IgD-negative memory B cell (primary cell): ENCODE results near the gene PHLDA2. TPM values are rescaled to one million over a fixed set of nuclear protein-coding genes. Genes with fewer than 3 reads are reported as not detected.
"Not testable (repeated sequence)": the region's sequence is repeated elsewhere in the genome, so short reads cannot be mapped to it uniquely, and the experiment has no call there.

ENCODE experiments used
- H3K27ac Mint-ChIP-seq, 3 donors: one replicate each; pipeline ENCODE4 v1.8.0; 2020 to 2022; ENCODE audit warnings: mild to moderate bottlenecking in 3 of 3, mixed read lengths in 3 of 3, moderate library complexity in 1 of 3
- H3K27me3 Mint-ChIP-seq: one replicate; pipeline ENCODE4 v1.8.0; 2021; ENCODE audit warnings: mixed read lengths
- H3K36me3 Mint-ChIP-seq: one replicate; pipeline ENCODE4 v1.8.0; 2020; ENCODE audit warnings: mild to moderate bottlenecking, mixed read lengths
- H3K4me1 Mint-ChIP-seq, 3 donors: one replicate each; pipeline ENCODE4 v1.8.0; 2020 to 2022; ENCODE audit warnings: mixed read lengths in 3 of 3, mild to moderate bottlenecking in 1 of 3
- H3K4me3 Mint-ChIP-seq, 4 donors: one replicate each; pipeline ENCODE4 v1.8.0; 2020 to 2022; ENCODE audit warnings: mild to moderate bottlenecking in 4 of 4, mixed read lengths in 4 of 4, moderate library complexity in 3 of 4
- H3K9me3 Mint-ChIP-seq, 3 donors: one replicate each; pipeline ENCODE4 v1.8.0; 2020 to 2021; ENCODE audit warnings: mixed read lengths in 3 of 3, mild to moderate bottlenecking in 1 of 3
- polyA plus RNA-seq: library from polyadenylated mRNA; unstranded; fragments of 300-500 nt; fragmentation: Illumina TruSeq; gene quantifications from one replicate; pipeline ENCODE4 v1.2.3, GENCODE V29; 2021

PHLDA2 gene
- polyA plus RNA-seq, 1 donor from 2014 or later, result not detected

GRCh38 chr11:2916114-2916891, 12.9 kb downstream of the PHLDA2 start:
- no peak overlapping the region for H3K27ac Mint-ChIP-seq
- no peak overlapping the region for H3K4me3 Mint-ChIP-seq
- peaks cover 5 to 15% (median 13%) of the 10 kb centered on the region in 3 donors for H3K4me1 Mint-ChIP-seq
- H3K27me3 Mint-ChIP-seq, result no peaks in the 10 kb centered on the region
- no peaks in the 10 kb centered on the region for H3K9me3 Mint-ChIP-seq
- H3K36me3 Mint-ChIP-seq, result no peaks in the 10 kb centered on the region

DNA sequence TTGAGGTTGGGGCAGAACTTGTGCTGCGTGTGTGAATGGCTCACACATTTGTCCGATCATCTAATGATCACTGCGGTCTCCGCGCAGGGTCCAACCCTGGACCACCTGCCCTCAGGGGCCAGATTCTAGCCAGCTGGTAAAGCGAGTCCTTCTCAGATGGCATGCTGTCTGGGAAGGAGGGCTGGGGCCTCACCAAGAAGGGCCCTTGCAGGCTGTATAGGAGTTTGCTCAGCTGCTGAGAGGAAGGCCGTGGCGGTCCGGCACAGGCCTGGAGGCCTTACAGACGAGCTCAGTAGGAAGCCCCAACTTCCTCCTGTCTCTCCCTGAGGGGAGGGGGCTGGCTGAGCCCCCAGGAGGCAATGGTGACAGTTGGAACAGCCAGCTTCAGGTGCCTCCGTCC, 13.7 kb downstream of the PHLDA2 start:
- Mint-ChIP-seq H3K4me3 (no peak overlapping the region), H3K27ac (no peak overlapping the region), H3K9me3 (no peaks in the 10 kb centered on the region), H3K36me3 (no peaks in the 10 kb centered on the region), H3K4me1 (peaks cover 5 to 15% (median 13%) of the 10 kb centered on the region in 3 donors), H3K27me3 (no peaks in the 10 kb centered on the region)

- Mint-ChIP-seq H3K4me3 (peak overlapping the region in 1 of 4 donors; percentile 73), H3K27me3 (peaks cover 3% of the 10 kb centered on the region), H3K36me3 (no peaks in the 10 kb centered on the region), H3K9me3 (no peaks in the 10 kb centered on the region), H3K4me1 (peaks cover 5 to 13% (median 11%) of the 10 kb centered on the region in 3 donors), H3K27ac (no peak overlapping the region)
Observed at GRCh38 chr11:2914455-2915195, 14.6 kb downstream of the PHLDA2 start.

DNA sequence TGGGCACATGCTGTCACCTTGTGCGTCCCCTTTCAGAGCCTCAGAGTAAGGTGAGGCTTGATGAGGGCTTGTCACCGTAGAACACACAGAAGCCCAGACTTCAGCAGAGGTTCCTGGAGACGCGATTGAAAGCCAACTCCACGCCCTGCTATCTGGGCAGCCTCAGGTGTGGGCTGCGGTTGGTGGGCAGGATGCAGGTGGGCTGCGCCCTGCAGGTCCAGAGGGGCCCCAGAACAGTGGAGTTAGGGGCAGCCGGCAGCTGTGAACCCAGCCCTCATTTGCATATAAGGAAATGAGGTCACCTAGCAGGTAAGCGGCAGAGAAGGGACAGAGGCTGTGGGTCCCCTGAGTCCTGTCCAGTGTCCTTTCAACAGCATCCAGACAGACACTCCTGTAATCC, 15.4 kb downstream of the PHLDA2 start:
- Mint-ChIP-seq H3K9me3 (no peaks in the 10 kb centered on the region), H3K4me3 (peak overlapping the region in 1 of 4 donors; percentile 83), H3K27ac (peak overlapping the region in 1 of 3 donors; percentile 29), H3K27me3 (peaks cover 3% of the 10 kb centered on the region), H3K4me1 (peaks cover 5 to 13% (median 11%) of the 10 kb centered on the region in 3 donors), H3K36me3 (no peaks in the 10 kb centered on the region)

GRCh38 chr11:2913019-2913431, 16.2 kb downstream of the PHLDA2 start:
- H3K4me1 Mint-ChIP-seq, result peaks cover 5 to 13% (median 11%) of the 10 kb centered on the region in 3 donors

GRCh38 chr11:2912498-2912897, 16.7 kb downstream of the PHLDA2 start:
- Mint-ChIP-seq H3K36me3 (no peaks in the 10 kb centered on the region), H3K27ac (no peak overlapping the region), H3K4me3 (no peak overlapping the region), H3K4me1 (peaks cover 5 to 13% (median 11%) of the 10 kb centered on the region in 3 donors), H3K27me3 (peaks cover 3% of the 10 kb centered on the region), H3K9me3 (no peaks in the 10 kb centered on the region)

More at GRCh38 chr11:2913019-2913431, 16.2 kb downstream of the PHLDA2 start:
- no peak overlapping the region for H3K27ac Mint-ChIP-seq
- H3K4me3 Mint-ChIP-seq, result peak overlapping the region in 1 of 4 donors; percentile 51
- H3K27me3 Mint-ChIP-seq, result peaks cover 3% of the 10 kb centered on the region
- H3K9me3 Mint-ChIP-seq, result no peaks in the 10 kb centered on the region
- H3K36me3 Mint-ChIP-seq, result no peaks in the 10 kb centered on the region

- no peaks in the 10 kb centered on the region for H3K36me3 Mint-ChIP-seq
- H3K27me3 Mint-ChIP-seq, result peaks cover 3% of the 10 kb centered on the region
- no peak overlapping the region for H3K27ac Mint-ChIP-seq
- no peak overlapping the region for H3K4me3 Mint-ChIP-seq
- peaks cover 5 to 13% (median 11%) of the 10 kb centered on the region in 3 donors for H3K4me1 Mint-ChIP-seq
- H3K9me3 Mint-ChIP-seq, result no peaks in the 10 kb centered on the region
Observed at GRCh38 chr11:2911785-2912391, 17.3 kb downstream of the PHLDA2 start.

DNA sequence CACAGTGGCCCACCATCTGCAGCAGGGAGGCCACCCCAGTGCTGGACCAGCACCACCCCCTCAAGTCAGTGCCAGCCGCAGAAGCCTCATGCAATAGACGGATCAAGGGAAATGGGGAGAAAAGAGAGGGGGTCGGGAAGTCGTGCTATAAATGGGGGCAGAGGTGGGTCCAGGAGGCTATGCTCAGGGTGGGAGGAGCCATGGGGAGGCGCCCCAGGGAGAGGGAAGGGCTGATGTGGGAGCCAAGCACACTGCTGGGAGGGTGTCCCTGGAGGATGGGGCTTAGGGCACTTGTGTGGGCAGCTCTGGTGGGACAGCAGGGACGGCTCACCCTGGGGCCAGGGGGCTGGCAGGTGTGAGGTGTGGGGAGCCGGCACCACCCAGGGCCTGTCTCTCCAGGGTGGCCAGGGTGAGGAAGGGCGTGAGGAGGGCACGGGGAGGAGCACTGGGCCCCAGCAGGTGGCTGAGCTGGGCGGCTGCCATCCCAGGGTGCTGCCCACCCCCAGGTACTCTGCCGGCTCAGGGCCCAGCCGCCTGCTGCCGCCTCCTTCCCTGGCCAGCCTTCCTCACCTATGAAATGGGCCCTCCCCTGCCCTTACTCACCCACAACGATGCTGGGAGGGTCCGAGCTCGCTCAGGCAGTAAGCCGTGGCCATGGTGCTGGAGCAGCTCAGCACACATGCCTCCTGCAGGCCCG, 18.0 kb downstream of the PHLDA2 start:
- H3K9me3 Mint-ChIP-seq, result no peaks in the 10 kb centered on the region
- H3K4me1 Mint-ChIP-seq, result peaks cover 5 to 13% (median 11%) of the 10 kb centered on the region in 3 donors
- H3K36me3 Mint-ChIP-seq, result no peaks in the 10 kb centered on the region
- H3K27ac Mint-ChIP-seq, result no peak overlapping the region
- H3K27me3 Mint-ChIP-seq, result peaks cover 3% of the 10 kb centered on the region
- no peak overlapping the region for H3K4me3 Mint-ChIP-seq

GRCh38 chr11:2910401-2910955, 18.7 kb downstream of the PHLDA2 start:
- peaks cover 0 to 1% (median 0%) of the 10 kb centered on the region in 3 donors for H3K9me3 Mint-ChIP-seq
- H3K27ac Mint-ChIP-seq, result peak overlapping the region in 1 of 3 donors; percentile 19
- H3K27me3 Mint-ChIP-seq, result peaks cover 4% of the 10 kb centered on the region

DNA sequence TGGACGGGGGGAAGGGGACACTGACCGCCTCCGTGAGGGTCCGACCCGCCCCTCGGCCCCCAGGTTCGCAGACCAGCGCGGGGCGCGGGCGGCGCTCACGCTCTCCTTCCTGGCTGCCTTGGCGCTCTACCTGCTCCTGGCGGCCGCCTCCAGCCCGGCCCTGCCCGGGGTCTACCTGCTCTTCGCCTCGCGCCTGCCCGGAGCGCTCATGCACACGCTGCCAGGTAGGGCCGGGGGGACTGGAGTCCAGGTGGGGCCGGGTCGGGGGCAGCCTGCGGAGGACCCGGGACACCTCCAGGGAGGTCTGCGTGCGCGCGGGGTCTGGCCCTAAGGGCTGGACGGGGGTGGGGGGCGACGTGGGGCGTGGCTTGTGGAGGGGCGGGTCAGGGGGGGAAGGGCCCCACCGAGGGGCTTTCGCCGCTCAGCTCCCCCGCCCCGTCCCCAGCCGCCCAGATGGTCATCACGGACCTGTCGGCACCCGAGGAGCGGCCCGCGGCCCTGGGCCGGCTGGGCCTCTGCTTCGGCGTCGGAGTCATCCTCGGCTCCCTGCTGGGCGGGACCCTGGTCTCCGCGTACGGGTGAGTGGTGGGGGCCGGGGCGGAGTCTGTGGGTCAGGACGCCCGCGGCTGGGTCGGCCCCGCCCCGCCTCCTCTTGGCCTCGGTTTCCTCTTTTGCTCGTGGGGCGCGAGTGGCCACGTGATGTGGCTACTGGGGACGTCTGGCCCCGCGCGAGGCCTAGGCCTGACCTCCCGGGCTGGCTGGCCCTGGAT, 19.9 kb downstream of the PHLDA2 start:
- Mint-ChIP-seq H3K4me1 (peaks cover 5 to 15% (median 13%) of the 10 kb centered on the region in 3 donors), H3K36me3 (peaks cover 10% of the 10 kb centered on the region), H3K27ac (no peak overlapping the region), H3K9me3 (peaks cover 0 to 4% (median 1%) of the 10 kb centered on the region in 3 donors), H3K27me3 (peaks cover 7% of the 10 kb centered on the region), H3K4me3 (no peak overlapping the region)

More at GRCh38 chr11:2910401-2910955, 18.7 kb downstream of the PHLDA2 start:
- H3K36me3 Mint-ChIP-seq, result peaks cover 4% of the 10 kb centered on the region
- peaks cover 5 to 13% (median 11%) of the 10 kb centered on the region in 3 donors for H3K4me1 Mint-ChIP-seq
- H3K4me3 Mint-ChIP-seq, result peak overlapping the region in 1 of 4 donors; percentile 60

GRCh38 chr11:2908130-2908529, 21.1 kb downstream of the PHLDA2 start:
- H3K4me1 Mint-ChIP-seq, result peaks cover 2 to 8% (median 4%) of the 10 kb centered on the region in 3 donors
- no peak overlapping the region for H3K27ac Mint-ChIP-seq
- peaks cover 7% of the 10 kb centered on the region for H3K27me3 Mint-ChIP-seq
- H3K36me3 Mint-ChIP-seq, result peaks cover 10% of the 10 kb centered on the region
- no peak overlapping the region for H3K4me3 Mint-ChIP-seq
- peaks cover 0 to 4% (median 1%) of the 10 kb centered on the region in 3 donors for H3K9me3 Mint-ChIP-seq

DNA sequence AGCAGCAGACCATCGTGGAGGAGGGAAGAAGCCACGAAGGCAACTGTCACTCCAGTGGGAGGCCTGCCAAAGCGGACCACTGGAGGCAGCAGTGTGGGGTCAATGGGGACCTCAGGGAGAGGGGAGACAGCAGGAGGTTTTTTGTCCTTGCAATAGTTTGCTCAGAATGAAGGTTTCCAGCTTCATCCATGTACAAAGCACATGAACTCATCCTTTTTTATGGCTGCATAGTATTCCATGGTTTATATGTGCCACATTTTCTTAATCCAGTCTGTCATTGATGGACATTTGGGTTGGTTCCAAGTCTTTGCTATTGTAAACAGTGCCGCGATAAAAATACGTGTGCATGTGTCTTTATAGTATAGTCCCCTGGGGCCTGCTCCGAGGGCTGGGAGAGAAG, 23.9 kb downstream of the PHLDA2 start:
- H3K36me3 Mint-ChIP-seq, H3K9me3 Mint-ChIP-seq, H3K4me1 Mint-ChIP-seq, H3K27ac Mint-ChIP-seq, H3K27me3 Mint-ChIP-seq: not testable (repeated sequence)
- peak overlapping the region in 2 of 4 donors; percentile 22 to 83 for H3K4me3 Mint-ChIP-seq

- H3K27ac Mint-ChIP-seq, result no peak overlapping the region
- peaks cover 10% of the 10 kb centered on the region for H3K36me3 Mint-ChIP-seq
Observed at GRCh38 chr11:2904153-2905052, 24.8 kb downstream of the PHLDA2 start.

More at GRCh38 chr11:2904153-2905052, 24.8 kb downstream of the PHLDA2 start:
- Mint-ChIP-seq H3K9me3 (peaks cover 0 to 4% (median 1%) of the 10 kb centered on the region in 3 donors), H3K4me1 (peaks cover 9 to 15% (median 10%) of the 10 kb centered on the region in 3 donors), H3K27me3 (peaks cover 4% of the 10 kb centered on the region), H3K4me3 (peak overlapping the region in 2 of 4 donors; percentile 51 to 77)
